H1 (cell line): ENCODE measurements around the gene NEU3. TPM values are rescaled to one million over a fixed set of nuclear protein-coding genes. Genes with fewer than 3 reads are reported as not detected.

Source experiments
- CBX5 ChIP-seq: fragments of 300-800, 300-1000 bp; sonication (generic); IDR thresholded peaks from 2 replicates; pipeline ENCODE4 v1.7.1; 2016; ENCODE audit warnings: antibody characterized with exemption, low read length, low read depth
- CHD7 ChIP-seq: fragments of 300-600 bp; sonication (generic); IDR thresholded peaks from 2 replicates; pipeline ENCODE4 v1.7.1; 2012; ENCODE audit warnings: low read length, moderate library complexity, mild to moderate bottlenecking, inconsistent platforms; ENCODE audit not compliant: insufficient replicate concordance
- NRF1 ChIP-seq: IDR thresholded peaks from 2 replicates; pipeline ENCODE4 v1.6.1; 2011; ENCODE audit warnings: mild to moderate bottlenecking, low read depth, low read length, improper control_type of control experiment
- polyA plus RNA-seq, 7 experiments: library from polyadenylated mRNA; depleted of rRNA in 3 of 7; stranded (reverse) in 5 of 7; unstranded in 2 of 7; fragments of >200 nt in 5 of 7; fragments of 200-250 nt in 2 of 7; gene quantifications; 1 replicate in 5 of 7; 2 replicates in 1 of 7; 4 replicates in 1 of 7; pipeline versions ENCODE4 v1.2.1 to v1.2.3, GENCODE V29; 2011 to 2013; ENCODE audit warnings: missing spikeins in 2 of 7, mixed read lengths in 2 of 7
- total RNA-seq: library from RNA; stranded (reverse); fragmentation: NEBNext Ultra II Directional; extraction: Animal tissue kit (Norgen Biotek cat#: 25700); gene quantifications from 2 replicates; pipeline ENCODE4 v1.2.1, GENCODE V29; 2021

Gene NEU3
- total and polyA plus RNA-seq, 2 of the 8 experiments (the other 6 are each of a cell fraction or from before 2014, with no cell fraction given): 8.9 to 15.6 TPM

GRCh38 chr11:74948546-74948897, 40.2 kb upstream of the NEU3 start (continued):
- TF ChIP-seq CHD7 (no peak), CBX5 (no peak), NRF1 (no peak)
